Liver (tissue), 3 donors: Measurements from ENCODE around the gene CCL5.

Experiments used
- ATF3 ChIP-seq: IDR thresholded peaks from 2 replicates; pipeline ENCODE4 v1.6.1; 2016; ENCODE audit warnings: antibody characterized with exemption
- CTCF ChIP-seq: fragments of 150-350 bp; IDR thresholded peaks from 2 replicates; pipeline ENCODE4 v1.5.1; 2017; ENCODE audit warnings: improper control_type of control experiment, low read depth, low read length; ENCODE audit not compliant: missing input control
- JUND ChIP-seq, 2 donors: IDR thresholded peaks; 2 replicates each; pipeline ENCODE4 v1.6.1; 2016; ENCODE audit warnings: antibody characterized with exemption in 2 of 2
- RAD21 ChIP-seq, 2 donors: IDR thresholded peaks; 2 replicates each; pipeline ENCODE4 v1.6.1; 2016; ENCODE audit warnings: antibody characterized with exemption in 2 of 2, mild to moderate bottlenecking in 2 of 2
- SP1 ChIP-seq: IDR thresholded peaks from 2 replicates; pipeline ENCODE4 v1.6.1; 2018; ENCODE audit warnings: antibody characterized with exemption, mild to moderate bottlenecking
- ZBTB33 ChIP-seq: IDR thresholded peaks from 2 replicates; pipeline ENCODE4 v1.6.1; 2016; ENCODE audit warnings: antibody characterized with exemption
- TF ChIP-seq, protein P1 (sequence below): IDR thresholded peaks from 2 replicates; pipeline ENCODE4 v1.6.1; 2016; ENCODE audit warnings: antibody characterized with exemption, mild to moderate bottlenecking
- TF ChIP-seq, protein P2 (sequence below): IDR thresholded peaks from 2 replicates; pipeline ENCODE4 v1.6.1; 2016; ENCODE audit warnings: antibody characterized with exemption
- donor health status: healthy.
- donor health status: healthy.

DNA sequence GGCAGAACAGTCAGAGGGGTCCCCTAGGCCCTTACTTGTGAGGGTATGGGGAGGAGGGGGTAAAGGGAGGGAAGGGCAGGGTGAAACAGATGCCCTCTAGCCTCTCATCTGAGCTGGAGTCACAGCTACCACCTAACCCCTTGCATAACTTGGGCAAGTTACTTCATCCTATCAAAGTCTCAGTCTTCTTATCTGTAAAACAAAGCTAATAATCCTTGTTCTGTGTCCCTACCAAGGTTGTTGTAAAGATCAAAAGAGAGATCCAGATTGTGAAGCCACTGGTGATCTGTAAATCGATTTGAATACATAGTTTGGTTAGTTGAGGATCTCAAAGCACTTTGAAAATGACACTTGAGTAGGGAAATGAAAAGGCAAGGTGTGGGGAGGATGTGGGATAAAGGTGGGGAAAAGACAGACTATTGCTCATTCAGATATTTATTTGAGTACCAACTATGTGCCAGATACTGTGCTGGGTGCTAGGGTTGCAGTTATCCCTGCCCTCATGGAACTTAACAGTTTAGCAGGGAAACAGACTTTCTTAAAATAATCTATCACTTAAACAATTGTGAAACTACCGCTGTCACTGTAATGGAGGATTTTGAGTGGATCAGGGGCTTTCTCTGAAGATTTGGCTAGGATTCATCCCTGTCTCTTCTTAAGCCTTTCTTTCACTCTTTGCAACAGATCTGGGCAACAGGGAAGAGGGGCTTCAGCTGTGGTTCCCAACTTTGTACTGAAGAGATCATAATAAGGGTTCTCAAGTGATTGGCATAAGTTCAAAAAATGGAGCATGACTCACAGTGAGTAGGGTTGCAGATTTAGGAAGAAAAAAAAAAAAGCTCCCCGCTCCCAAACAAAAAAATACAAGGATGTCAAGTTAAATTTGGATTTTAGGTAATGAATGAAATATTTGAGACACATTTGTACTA lies 14.5 kb downstream of the CCL5 start:
- TF ChIP-seq CTCF: no peak
- TF ChIP-seq, protein P1, sequence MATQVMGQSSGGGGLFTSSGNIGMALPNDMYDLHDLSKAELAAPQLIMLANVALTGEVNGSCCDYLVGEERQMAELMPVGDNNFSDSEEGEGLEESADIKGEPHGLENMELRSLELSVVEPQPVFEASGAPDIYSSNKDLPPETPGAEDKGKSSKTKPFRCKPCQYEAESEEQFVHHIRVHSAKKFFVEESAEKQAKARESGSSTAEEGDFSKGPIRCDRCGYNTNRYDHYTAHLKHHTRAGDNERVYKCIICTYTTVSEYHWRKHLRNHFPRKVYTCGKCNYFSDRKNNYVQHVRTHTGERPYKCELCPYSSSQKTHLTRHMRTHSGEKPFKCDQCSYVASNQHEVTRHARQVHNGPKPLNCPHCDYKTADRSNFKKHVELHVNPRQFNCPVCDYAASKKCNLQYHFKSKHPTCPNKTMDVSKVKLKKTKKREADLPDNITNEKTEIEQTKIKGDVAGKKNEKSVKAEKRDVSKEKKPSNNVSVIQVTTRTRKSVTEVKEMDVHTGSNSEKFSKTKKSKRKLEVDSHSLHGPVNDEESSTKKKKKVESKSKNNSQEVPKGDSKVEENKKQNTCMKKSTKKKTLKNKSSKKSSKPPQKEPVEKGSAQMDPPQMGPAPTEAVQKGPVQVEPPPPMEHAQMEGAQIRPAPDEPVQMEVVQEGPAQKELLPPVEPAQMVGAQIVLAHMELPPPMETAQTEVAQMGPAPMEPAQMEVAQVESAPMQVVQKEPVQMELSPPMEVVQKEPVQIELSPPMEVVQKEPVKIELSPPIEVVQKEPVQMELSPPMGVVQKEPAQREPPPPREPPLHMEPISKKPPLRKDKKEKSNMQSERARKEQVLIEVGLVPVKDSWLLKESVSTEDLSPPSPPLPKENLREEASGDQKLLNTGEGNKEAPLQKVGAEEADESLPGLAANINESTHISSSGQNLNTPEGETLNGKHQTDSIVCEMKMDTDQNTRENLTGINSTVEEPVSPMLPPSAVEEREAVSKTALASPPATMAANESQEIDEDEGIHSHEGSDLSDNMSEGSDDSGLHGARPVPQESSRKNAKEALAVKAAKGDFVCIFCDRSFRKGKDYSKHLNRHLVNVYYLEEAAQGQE: no peak
- TF ChIP-seq, protein P2, sequence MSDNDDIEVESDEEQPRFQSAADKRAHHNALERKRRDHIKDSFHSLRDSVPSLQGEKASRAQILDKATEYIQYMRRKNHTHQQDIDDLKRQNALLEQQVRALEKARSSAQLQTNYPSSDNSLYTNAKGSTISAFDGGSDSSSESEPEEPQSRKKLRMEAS: no peak
- no peak for TF ChIP-seq ATF3
- TF ChIP-seq SP1: no peak
- TF ChIP-seq JUND (IDR thresholded peaks at IDR 0.05): no peak
- TF ChIP-seq ZBTB33: no peak
- TF ChIP-seq RAD21 (IDR thresholded peaks at IDR 0.05): no peak
